DMS114 treated with DMSO at 0.1 percent for 48 hours (cell line): ENCODE results near the gene HNF4A.
"Not testable (repeated sequence)": the region's sequence is repeated elsewhere in the genome, so short reads cannot be mapped to it uniquely, and the experiment has no call there.

Experiments
- DNase-seq: peaks from one replicate; lab custom pipeline; 2025; ENCODE audit not compliant: unreplicated experiment; lab: John Stamatoyannopoulos, UW

HNF4A gene

DNA sequence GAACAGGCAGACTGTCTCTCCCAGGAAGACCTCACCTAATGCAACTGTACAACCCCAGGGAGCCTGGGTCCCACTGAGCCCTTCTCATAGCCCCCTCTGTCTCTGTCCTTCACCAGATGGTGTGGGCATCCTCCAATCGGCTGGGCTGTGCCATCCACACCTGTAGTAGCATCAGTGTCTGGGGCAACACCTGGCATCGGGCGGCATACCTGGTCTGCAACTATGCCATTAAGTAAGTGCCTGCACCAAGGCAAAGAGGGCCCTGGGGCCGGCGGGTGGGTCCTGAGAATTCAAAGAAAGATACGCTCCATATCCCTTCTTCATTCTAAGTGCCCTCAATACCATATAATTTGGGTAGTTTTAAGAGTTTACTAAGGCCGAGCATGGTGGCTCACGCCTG, 10.4 kb upstream of the HNF4A start:
- no peak for DNase-seq

DNA sequence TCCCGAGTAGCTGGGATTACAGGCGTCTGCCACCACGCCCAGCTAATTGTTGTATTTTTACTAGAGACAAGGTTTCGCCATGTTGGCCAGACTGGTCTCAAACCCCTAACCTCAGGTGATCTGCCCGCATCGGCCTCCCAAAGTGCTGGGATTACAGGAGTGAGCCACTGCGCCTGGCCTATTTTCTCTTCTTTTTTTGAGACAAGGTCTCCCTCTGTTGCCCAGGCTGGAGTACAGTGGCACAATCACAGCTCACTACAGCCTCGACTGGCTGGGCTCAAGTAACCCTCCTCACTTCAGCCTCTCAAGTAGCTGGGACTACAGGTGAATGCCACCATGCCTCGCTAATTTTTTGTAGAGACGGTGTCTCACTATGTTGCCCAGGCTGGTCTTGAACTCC, 9.6 kb upstream of the HNF4A start:
- DNase-seq: not testable (repeated sequence)

DNA sequence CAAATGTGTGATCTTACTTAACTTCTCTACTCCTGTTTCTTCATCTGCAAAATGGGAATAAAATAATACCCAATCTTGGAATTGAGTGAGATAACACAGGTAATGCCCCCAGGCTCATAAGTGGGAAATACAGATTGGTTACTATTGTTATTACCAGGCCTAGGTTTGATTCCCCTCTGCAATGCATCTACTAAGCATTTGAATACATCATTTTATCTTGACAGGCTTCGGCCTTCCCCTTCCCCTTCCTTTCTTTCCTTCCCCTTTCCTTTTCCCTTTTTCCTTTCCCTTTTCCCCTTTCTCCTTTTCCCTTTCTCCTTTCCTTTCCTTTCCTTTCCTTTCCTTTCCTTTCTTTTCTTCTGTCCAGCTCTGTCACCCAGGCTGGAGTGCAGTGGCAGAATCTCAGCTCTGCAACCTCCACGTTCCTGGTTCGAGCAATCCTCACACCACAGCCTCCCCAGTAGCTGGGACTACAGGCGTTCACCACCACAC, 7.3 kb upstream of the HNF4A start:
- DNase-seq: no peak

DNA sequence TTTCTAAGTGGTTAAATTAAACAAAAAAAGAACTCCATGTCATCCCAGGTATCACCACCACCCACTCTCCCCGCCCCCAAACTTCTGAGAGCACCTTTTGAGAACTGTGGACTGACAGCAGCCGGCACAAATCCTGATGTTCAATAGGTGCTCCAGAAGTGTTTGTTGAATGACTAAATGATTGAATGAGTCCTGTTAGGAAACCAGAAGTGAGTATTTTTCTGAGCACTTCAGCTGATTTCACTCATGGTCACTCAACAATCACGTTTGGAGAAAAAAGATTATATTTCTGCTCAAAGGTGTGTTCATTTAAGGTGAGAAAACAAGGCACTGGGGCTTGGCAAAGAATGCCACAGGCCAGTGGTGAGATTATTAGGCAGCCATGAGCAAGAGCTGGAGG, 6.2 kb upstream of the HNF4A start:
- DNase-seq: no peak

DNA sequence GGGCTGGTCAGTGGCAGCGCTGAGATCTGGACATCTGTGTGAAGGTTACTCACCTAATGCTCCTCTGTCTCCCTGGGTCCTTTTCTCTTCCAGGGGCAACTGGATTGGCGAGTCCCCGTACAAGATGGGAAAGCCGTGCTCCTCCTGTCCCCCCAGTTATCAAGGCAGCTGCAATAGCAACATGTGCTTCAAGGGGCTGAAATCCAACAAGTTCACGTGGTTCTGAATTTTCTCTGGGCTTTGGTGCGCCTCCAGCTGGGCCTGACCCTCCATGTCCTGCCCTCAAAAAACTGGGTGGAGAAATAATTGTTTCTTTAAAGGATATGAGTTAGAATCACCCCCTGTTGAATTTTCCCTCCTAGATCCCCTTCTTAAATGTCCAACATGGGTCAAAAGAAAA, 4.9 kb upstream of the HNF4A start:
- DNase-seq: no peak

DNA sequence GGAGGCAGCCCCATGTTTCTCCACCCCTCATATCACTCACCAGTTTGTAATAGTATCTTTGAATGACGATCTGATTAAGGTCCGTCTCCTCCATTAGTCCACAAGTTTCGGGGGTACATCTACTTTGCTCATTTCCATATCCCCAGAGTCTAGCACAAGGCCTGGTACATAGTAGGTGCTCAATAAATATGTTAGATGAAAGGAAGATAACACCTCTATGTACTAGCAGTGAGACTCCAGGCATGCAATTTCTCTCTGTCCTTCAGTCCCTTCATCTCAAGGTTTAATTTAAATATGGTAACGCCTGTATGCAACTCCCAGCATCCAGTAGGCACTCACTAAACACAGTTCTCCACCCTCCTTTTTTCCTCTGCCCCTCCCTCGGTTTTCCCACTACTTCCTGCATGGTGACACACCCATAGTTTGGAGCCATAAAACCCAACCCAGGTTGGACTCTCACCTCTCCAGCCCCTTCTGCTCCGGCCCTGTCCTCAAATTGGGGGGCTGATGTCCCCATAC, 461 bp upstream of the HNF4A start:
- DNase-seq: no peak

DNA sequence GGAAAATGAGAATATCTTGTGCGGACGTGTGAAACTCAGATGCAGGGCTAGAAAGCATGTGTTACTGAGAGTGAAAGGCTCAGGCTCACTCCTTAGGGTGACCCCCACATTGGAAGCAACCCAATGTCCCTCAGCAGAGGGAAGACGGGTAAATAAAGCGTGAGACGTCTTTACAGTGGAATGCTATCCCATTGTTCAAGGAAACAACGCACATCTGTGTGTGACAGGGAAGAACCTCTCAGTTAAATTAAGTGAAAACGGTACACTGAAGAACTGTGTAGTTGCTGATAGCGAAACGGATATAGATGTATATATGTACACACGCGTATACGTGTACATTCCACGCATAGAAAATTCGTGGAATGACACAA, 839 bp downstream of the HNF4A start:
- no peak for DNase-seq

DNA sequence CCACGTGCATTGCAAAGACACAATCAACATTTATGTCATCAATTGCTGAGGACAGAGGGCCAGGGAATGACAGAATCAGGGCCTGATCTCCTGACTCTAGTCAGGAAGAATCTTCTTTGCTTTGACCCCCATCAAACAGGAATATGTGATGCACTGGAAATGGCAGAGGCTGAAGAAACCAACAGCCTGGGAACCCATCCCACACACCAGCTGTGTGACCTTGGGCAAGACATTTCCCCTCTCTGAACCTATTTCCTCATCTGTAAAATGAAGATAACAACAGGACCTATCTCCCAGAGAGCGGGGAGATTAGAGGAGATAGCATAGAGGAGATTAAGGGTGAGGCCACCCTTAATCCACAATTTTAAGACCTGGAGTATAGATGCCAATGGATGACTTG, 1.5 kb downstream of the HNF4A start:
- DNase-seq: no peak

DNA sequence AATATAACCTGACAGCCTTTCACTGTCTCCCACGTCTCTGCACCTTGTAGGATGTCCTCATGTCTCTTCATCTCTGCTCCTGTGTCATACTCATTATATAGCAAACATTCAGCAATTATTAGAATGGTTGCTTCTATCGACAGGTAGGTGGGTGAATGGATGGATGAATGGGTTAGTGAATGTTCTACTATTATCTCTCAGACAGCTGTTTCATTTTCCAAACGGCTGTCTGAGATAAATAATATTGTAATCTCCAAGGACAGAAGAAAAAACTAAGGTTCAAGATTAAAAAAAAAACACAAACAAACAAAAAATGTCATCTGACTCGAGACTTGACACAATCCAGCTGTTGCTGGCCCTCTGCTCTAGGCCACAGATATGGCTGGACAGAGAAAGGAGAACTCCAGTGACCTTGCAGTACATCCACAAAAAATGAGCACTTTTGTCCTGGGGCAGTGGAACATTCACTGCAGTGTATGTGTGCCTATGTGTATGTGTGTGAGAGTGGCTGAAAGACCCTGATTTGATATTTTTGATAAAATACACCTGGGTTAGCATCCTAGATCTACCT, 2.1 kb downstream of the HNF4A start:
- no peak for DNase-seq

DNA sequence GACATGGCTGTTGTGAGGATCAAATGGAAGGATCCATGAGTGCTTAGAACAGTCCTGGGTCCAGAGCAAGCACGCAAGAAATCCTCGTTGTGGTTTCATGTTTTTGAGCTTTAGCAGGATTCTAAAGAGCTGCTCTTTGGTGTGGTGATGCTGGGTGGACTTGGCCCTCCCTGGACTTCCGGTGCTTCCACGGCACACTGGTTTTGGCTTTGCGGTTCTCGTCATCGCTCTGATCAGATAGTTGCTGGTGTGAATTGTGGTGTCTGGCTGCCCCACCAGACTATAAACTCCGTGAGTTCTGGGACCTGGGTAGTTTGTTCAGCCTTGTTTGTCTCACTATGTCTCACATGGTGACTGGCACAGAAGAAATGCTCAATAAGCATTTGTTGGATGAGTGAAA, 3.3 kb downstream of the HNF4A start:
- no peak for DNase-seq

DNA sequence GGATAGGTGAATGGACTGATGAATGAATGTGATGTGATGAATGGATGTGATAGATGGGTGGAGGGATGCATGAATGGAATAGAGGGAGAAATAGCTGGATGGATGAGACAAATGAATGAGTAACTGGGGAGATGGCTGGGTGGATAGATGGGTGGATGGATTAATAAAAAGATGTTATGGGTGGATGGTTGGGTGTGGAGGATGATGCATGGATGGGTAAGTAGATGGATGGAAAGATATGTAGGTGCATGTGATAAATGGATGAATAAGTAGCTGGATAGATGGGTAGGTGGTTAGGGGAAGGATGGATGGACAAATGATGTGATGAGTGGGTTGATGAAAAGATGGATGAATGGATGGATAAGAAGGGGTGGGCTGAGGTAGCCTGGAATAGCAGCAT, 4.7 kb downstream of the HNF4A start:
- DNase-seq: no peak

DNA sequence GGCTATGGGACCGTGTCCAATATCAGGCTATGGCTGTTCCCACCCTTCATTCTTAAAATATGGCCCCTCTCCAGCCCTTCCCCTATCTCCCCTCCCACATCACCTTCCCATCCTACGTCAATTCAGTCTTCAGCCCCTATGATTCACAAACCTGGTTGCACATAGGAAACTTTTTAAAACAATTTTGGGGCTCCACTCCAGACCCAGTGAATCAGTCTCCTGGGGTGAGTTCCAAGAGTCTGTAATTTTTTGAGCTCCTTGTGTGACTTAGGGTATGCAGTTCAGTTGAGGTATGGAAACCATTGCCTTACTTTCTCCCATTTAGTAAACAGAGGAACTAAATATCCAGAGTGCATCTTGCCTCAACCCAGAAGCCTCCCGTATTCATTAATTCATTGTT, 5.5 kb downstream of the HNF4A start:
- DNase-seq: no peak

DNA sequence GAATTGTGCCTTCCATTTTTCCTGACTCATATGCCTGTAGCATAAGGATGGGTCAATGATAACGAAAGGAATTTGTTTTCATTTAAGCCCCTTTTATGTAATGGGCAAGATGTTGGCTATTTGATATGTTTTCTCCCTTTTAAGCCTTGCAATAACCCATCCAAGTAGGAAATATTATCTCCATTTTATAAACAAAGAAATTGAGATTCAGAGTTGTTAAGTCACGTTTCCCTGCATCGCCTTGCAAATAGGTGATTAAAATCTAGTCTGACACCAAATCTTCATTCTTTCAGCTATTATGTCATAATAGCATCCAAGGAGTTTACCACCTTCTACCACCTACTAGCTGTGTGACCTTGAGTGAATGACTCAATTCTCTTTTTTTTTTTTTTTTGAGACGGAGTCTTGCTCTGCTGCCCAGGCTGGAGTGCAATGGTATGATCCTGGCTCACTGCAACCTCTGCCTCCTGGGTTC, 7.0 kb downstream of the HNF4A start:
- no peak for DNase-seq

DNA sequence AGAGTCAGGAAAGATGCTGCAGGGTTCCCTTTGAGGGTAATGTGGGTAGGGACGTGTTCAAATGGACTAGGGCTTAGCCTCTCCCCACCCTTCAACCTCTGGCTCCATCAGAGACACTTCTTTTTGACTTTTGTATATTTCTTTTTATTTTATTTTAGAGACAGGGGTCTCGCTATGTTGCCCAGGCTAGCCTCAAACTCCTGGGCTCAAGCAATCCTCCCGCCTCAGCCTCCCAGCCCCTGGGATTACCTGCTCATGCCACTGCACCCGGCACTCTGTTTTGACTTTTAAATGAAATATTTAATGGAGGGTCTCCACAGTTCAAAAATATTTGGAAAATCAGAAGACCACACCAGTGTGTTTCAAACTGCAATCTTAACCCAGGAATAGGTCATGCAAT, 8.6 kb downstream of the HNF4A start:
- no peak for DNase-seq

DNA sequence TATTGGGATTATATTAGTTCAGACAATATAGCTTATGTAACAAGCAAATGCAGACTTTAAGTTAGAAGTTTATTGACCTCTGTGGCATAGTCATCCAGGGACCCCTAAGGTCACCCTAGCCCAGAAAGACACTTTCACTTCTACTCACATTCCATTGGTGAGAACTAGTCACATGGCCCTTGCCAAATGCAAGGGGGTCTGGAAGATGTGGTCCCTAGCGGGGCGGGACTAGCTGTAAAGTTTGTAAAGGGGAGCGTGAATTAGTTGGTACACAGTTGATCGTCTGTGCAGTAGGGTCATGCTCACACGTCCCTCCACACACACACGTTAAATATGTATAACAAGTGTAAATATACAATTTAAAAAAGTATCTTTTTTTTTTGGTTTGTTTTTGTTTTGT, 9.3 kb downstream of the HNF4A start:
- DNase-seq: no peak

DNA sequence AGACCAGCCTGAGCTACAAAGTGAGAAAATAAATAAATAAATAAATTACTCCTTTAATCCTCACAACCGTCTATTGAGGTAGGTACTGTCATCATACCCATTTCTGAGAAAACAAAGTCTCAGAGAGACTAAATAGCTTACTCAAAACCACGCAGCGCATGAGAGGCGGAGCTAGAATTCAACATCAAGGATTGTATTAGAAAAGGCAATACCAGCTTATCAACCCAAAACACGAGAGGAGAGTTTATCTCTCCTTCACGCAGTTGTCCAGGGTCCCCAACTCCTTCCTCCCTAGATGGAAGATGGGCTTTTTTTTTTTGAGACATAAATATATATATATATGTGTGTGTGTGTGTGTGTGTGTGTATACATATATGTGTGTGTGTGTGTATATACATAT, 12.2 kb downstream of the HNF4A start:
- no peak for DNase-seq

DNA sequence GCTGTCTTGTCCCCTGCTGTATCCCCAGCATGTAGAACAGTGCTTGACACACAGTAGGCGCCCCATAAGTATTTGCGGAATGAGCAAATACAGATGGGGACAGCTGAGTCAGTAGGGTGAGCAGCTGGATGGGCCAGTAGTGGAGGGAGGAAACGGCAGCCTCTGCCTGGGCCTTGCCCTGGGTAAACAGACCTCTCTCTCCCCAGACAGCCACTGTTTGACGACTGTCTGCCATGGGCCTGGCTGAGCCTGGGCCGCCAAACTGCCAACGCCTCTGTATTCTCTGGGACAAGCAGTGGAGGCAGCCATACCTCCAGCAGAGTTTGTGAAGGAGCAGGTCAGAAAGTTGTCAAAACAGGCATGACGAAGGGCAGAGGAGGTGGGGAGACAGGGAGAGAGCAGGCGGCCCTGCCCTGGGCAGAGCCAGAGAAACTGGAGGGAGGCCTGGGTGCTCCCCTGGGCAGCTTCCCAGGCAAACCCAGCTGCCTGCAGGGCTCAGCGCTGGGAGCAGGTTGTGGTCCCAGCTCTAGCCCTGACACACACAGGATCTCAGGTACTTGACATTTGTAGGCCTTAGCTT, 15.2 kb downstream of the HNF4A start:
- no peak for DNase-seq

DNA sequence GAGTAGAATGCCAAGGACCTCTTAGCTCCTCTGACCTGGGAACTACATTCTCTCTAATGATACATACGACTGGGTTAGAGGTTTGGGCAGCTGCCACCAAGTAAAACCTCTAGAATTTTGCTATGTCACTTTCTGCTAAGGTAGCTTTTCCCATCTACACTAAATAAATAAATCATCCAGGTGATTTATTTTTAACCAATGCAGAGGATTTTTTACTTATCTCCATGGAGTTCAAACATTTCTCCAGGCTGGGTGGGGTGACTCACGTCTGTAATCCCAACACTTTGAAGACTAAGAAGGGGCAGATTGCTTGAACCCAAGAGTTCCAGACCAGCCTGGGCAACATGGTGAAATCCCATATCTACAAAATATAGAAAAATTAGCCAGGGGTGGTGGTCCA, 27.1 kb downstream of the HNF4A start:
- no peak for DNase-seq

DNA sequence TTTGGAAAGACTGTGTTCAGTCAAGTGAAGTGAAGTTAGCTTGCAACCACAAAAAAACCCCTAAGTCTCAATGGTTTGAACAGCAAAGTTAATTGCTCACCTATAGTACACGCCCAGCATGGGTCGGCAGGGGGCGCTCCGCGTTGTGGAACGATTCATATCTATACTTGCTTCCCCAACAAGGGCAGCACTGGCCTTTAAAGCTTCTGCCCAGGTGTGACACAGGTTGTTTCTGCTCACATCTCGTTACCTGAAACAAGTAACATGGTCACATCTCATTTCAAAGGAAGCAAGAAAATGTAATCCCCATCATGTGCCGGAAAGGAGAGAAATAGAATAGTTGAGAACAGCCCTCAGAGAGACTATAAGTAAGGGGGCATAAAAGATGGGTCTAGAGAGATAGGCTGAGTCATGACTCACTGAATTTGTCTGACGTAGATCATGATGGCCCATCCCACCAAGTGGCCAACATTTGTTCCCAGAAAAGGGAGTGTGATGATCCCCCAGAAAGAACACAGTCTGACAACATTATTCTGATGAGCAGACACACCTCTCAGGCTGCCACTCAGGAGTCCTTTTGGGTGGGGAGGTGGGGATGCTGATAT, 29.0 kb downstream of the HNF4A start:
- DNase-seq: peak; percentile 33

DNA sequence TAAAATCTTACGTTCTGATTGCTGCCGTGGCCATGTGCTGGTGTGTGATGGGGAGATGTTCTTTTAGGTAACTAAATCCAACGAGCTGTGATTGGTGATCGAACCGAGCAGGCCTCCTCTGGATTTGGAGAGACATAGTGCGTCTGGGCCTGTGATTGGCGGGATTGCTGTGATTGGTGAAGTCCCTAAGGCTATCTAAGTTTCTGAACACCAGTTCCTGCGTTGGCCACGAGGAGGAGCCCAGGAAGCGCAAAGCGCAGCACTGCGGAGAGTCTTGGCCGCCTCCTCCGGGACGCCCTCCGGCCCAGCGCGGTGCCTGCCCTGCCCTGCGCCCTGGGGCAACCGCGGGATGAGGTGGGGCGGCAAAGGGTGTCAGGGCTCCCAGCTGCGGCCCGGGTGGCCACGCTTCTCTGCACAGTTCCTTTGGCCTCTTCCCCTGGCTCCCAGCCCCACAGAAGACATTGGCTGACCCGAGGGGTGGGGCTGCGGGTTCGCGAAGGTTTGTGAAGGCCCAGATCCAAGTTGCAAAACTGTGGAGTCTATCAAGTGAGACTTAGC, 33.0 kb downstream of the HNF4A start:
- DNase-seq: peak; percentile 47

DNA sequence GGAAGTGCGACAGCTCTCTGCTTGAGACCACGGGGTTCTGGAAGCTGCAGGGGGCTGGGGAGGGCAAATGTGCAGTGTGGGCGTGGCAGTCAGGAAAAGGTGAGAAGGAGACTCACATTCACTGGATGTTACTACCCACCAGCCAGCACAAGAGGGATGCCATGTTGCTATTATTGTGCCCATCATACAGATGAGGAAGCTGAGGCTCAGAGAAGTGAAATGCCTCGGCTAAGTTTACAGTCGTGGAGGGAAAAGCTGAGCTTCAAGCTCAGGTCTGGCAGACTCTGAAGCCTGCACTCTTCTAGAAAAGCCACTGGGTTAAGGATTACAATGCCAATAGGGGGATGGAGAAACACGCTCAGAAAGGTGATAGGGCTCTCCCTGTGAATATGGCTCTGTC, 34.4 kb downstream of the HNF4A start:
- DNase-seq: no peak

DNA sequence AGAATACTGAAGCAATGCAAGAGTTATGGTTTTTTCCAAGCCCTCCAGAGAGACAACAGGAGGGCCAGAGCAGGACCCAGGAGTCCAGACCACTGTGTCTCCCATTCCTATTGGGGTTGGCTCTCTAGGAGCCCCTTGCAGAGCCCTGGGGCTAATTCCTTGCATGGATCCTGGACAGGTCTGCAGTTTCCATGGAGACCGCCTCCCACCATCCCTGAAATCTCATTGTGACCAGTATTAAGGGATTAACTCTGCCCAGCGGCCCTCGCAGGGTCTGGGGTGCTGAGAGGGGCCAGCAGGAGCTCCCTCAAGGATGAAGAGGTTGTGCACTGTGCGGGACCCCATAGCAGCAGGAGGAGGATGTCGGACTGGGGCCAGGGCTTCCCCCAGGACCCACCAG, 34.8 kb downstream of the HNF4A start:
- DNase-seq: no peak
